ENCODE measurements around the gene ACSS2. TPM values are rescaled to one million over a fixed set of nuclear protein-coding genes. Genes with fewer than 3 reads are reported as not detected.

The ACSS2 gene
- total RNA-seq, 1 experiment from 2014 or later, result 18.0 TPM

GRCh38 chr20:34915749-34916455 lies 39.5 kb downstream of the ACSS2 start:
- no peaks in the 10 kb centered on the region for H3K27me3 ChIP-seq
- no peak overlapping the region for H3K27ac ChIP-seq
- DNase-seq, result no peak
- no peaks in the 10 kb centered on the region for H3K4me1 ChIP-seq
- H3K4me3 ChIP-seq, result no peak overlapping the region
- no peaks in the 10 kb centered on the region for H3K36me3 ChIP-seq
- no peaks in the 10 kb centered on the region for H3K9me3 ChIP-seq (replicated peaks)

DNA sequence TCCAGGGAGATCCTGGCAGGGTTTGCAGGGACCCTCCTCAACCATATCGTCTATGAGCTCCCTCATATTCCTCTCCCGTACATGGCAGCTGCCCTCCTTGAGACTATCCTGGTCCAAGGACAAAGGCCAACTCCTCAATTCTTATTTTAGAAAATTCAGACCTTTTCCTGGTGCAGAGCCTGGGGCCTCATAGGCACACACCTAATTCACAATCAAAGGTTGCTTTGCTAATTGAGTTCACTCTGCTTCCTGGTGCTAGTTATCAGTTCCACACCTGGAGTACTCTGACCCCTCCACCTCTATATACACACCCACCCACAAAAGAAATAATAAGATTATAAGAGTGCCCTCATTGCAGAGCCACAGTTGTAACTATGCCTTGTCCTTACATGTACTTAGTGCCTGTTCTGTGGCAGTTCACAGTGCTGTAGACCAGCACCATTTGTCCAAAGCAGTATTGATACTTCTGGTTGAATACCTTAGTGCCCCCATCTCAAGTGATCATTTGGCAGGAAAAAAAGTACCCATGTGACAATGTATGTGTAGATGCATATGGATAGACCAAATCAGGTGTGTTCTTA lies 40.5 kb downstream of the ACSS2 start:
- Histone ChIP-seq H3K27me3 (no peaks in the 10 kb centered on the region), H3K4me3 (no peak overlapping the region), H3K27ac (no peak overlapping the region), H3K36me3 (no peaks in the 10 kb centered on the region), H3K9me3 (replicated peaks) (no peaks in the 10 kb centered on the region), H3K4me1 (no peaks in the 10 kb centered on the region)
- DNase-seq, result no peak

DNA sequence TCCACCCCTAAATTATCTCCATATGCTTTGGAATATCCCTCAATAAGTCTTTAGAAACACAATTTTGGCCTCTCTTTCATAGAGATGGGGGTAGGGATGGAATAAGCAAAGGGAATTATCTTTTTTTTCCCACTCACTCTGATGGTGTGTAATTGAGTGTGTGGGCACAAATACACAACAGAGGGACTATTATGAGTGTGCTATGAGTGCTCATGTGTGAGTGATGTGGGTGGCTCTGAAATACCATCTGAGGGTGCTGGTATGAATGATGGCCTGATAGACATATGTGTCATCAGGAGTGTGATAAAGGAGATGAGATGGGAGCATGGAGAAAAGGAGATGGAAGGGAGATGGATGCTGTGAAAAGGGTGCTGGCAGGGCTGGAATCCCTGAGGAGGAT lies 43.6 kb downstream of the ACSS2 start:
- Histone ChIP-seq H3K4me1 (no peaks in the 10 kb centered on the region), H3K4me3 (no peak overlapping the region), H3K36me3 (no peaks in the 10 kb centered on the region), H3K27me3 (no peaks in the 10 kb centered on the region), H3K9me3 (replicated peaks) (no peaks in the 10 kb centered on the region), H3K27ac (no peak overlapping the region)
- no peak for DNase-seq

- no peaks in the 10 kb centered on the region for H3K27me3 ChIP-seq
- H3K9me3 ChIP-seq (replicated peaks), result no peaks in the 10 kb centered on the region
- H3K36me3 ChIP-seq, result no peaks in the 10 kb centered on the region
- H3K4me1 ChIP-seq, result 0 out of 2 replicates have a peak, but pooled peaks cover 5% of the 10 kb centered on the region
- no peak for DNase-seq
- H3K27ac ChIP-seq, result no peak overlapping the region
- no peak overlapping the region for H3K4me3 ChIP-seq
These were observed 45.0 kb downstream of the ACSS2 start for GRCh38 chr20:34921436-34921835.

DNA sequence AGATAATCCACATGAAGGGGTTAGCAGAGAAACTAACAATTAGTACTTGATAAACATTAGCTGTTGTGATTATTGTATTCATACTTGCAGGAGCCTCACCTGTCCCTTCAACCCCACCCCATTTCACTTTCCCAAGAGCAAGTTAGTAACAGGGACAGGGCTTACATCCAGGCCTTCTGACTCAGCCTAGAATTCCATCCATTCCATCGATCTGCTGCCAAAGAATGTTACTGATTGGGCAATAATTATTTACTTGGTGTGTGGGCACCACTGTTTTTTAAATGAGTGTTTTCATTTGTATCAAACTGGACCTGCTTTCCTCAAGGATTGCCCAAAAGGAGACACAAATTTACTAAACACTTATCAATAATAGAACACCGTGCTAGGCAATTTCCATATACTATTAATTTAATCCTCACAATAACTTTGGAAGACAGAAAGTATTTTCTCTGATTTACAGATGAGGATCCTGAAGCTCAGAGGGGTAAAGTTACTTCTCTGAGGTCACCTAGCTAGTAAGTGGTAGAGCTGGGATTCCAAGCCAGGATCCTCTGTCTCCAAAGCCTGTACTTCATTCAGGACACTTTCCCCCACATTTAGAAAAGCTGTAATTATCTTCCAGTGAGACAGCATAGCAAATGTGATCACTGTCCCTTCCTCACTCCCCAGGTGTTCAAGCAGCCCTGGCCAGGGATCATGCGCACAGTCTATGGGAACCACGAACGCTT lies 46.4 kb downstream of the ACSS2 start:
- no peak for DNase-seq
- Histone ChIP-seq H3K36me3 (no peaks in the 10 kb centered on the region), H3K27ac (no peak overlapping the region), H3K4me3 (no peak overlapping the region), H3K4me1 (0 out of 2 replicates have a peak, but pooled peaks cover 6% of the 10 kb centered on the region), H3K27me3 (no peaks in the 10 kb centered on the region), H3K9me3 (replicated peaks) (no peaks in the 10 kb centered on the region)

DNA sequence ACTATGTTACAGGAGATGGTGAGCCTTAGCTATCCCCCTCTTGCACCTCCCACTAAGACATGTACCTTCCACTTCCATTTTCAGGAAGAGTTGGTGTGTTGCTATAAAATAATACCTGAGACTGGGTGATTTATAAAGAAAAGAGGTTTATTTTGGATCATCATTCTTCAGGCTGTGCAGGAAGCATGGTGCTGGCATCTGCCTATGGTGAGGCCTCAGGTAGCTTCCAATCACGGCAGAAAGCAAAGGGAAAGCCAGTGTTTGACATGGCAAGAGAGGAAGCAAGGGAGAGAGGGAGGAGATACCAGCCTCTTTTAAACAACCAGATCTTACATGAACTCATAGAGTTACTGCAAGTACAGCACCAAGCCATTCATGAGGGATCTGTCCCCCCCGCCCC lies 47.0 kb downstream of the ACSS2 start:
- Histone ChIP-seq H3K4me1 (0 out of 2 replicates have a peak, but pooled peaks cover 6% of the 10 kb centered on the region), H3K9me3 (replicated peaks) (no peaks in the 10 kb centered on the region), H3K36me3 (no peaks in the 10 kb centered on the region), H3K4me3 (no peak overlapping the region), H3K27me3 (no peaks in the 10 kb centered on the region), H3K27ac (no peak overlapping the region)
- DNase-seq, result no peak

DNA sequence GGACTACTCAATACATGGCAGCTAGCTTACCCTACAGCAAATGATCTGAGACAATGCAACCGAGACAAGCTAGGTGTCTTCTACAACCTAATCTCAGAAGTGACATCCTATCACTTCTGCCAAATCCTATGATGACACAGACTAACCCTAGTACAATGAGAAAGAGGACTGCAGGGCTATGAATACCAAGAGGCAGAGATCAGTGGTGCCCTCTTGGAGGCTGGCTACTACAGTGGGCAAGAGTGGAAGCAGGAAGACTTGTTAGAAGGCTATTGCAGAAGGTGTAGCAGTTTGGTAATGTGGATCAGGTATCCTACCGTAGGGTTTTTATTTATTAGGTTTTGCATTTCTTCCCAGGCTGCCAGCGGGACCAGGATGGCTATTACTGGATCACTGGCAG lies 48.9 kb downstream of the ACSS2 start:
- H3K9me3 ChIP-seq (replicated peaks), result no peaks in the 10 kb centered on the region
- H3K4me3 ChIP-seq, result no peak overlapping the region
- H3K36me3 ChIP-seq, result no peaks in the 10 kb centered on the region
- DNase-seq, result no peak
- 0 out of 2 replicates have a peak, but pooled peaks cover 6% of the 10 kb centered on the region for H3K4me1 ChIP-seq
- H3K27ac ChIP-seq, result no peak overlapping the region
- no peaks in the 10 kb centered on the region for H3K27me3 ChIP-seq

- H3K9me3 ChIP-seq (replicated peaks), result no peaks in the 10 kb centered on the region
- no peak overlapping the region for H3K4me3 ChIP-seq
- H3K36me3 ChIP-seq, result no peaks in the 10 kb centered on the region
- DNase-seq, result peak in 1 of 2 experiments; percentile 16
- 0 out of 2 replicates have a peak, but pooled peaks cover 6% of the 10 kb centered on the region for H3K4me1 ChIP-seq
- no peaks in the 10 kb centered on the region for H3K27me3 ChIP-seq
- H3K27ac ChIP-seq, result no peak overlapping the region
These were observed 49.6 kb downstream of the ACSS2 start for GRCh38 chr20:34925981-34926380.

DNA sequence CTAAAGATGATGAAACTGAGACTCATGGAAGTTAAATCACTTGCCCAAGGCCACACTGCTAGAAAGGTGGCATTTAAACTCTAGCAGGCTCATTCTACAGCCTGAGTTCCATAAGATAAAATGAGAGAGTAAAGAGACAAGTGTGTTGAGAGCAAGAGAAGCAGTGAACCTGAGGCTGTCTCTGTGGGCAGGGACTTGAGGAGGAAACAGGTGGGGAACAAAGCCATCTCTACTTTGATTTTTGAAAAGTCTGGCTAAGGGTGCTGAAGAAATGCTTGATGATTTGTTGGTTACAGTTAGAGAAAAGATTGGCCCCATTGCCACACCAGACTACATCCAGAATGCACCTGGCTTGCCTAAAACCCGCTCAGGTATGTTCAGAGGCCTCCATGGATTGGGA lies 50.2 kb downstream of the ACSS2 start:
- no peak for DNase-seq
- no peak overlapping the region for H3K4me3 ChIP-seq
- no peak overlapping the region for H3K27ac ChIP-seq
- no peaks in the 10 kb centered on the region for H3K27me3 ChIP-seq
- H3K9me3 ChIP-seq (replicated peaks), result no peaks in the 10 kb centered on the region
- H3K36me3 ChIP-seq, result no peaks in the 10 kb centered on the region
- 0 out of 2 replicates have a peak, but pooled peaks cover 6% of the 10 kb centered on the region for H3K4me1 ChIP-seq

- Histone ChIP-seq H3K4me3 (no peak overlapping the region), H3K27ac (no peak overlapping the region), H3K4me1 (0 out of 2 replicates have a peak, but pooled peaks cover 6% of the 10 kb centered on the region), H3K36me3 (no peaks in the 10 kb centered on the region), H3K27me3 (no peaks in the 10 kb centered on the region), H3K9me3 (replicated peaks) (no peaks in the 10 kb centered on the region)
- DNase-seq, result no peak
These were observed 51.3 kb downstream of the ACSS2 start for GRCh38 chr20:34927736-34928135.

DNA sequence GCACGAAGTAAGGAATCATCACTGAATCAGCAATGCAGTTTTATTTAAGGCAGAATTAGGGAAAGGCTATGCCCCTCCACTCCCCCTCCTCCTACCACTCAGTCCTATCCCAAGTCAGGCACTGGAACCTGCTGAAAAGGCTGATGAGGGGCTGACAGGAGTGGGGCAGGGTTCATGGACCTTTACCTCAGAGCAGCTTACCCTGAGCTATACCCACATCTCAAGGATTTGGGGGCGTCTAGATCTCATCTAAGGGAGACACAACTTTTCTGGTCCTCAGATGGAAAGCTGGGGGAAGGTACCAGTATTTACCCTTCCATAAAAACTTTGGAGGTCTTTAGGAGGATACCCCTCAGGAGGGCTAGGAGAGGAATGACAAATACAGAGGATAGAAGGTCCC lies 52.0 kb downstream of the ACSS2 start:
- no peaks in the 10 kb centered on the region; the same call in 1 of the 2 replicates for H3K36me3 ChIP-seq
- 0 out of 2 replicates have a peak, but pooled peaks cover 6% of the 10 kb centered on the region for H3K4me1 ChIP-seq
- H3K27ac ChIP-seq, result no peak overlapping the region
- H3K9me3 ChIP-seq (replicated peaks), result no peaks in the 10 kb centered on the region
- DNase-seq, result no peak
- no peak overlapping the region for H3K4me3 ChIP-seq
- no peaks in the 10 kb centered on the region for H3K27me3 ChIP-seq

DNA sequence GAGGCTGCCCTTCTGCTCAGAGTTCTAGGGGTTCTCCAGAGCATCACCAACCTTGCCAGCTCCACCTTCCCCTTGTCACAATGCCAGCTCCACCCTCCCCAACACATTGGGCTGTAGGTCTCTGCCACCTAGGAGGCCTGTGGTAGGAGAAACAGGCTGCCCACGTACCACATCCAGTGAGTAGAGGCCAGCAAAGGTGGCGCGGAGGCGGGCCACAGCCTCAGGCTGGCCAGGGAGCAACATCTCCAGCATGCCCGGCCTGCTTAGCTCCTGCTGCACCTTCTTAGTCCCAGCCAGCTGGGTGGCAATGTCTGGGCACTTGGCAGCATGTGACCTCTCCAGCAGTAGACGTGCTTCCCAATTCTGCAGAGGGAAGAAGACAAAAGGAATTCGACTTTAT lies 55.4 kb downstream of the ACSS2 start:
- Histone ChIP-seq H3K36me3 (peaks cover 5% of the 10 kb centered on the region), H3K4me3 (no peak overlapping the region), H3K27ac (no peak overlapping the region), H3K4me1 (no peaks in the 10 kb centered on the region), H3K27me3 (no peaks in the 10 kb centered on the region), H3K9me3 (replicated peaks) (no peaks in the 10 kb centered on the region)
- DNase-seq, result no peak

- Histone ChIP-seq H3K4me1 (no peaks in the 10 kb centered on the region; the same call in 1 of the 2 replicates), H3K36me3 (peaks cover 23% of the 10 kb centered on the region), H3K27ac (0 out of 2 replicates have a peak overlapping the region, but pooled peaks have one; percentile 2), H3K4me3 (no peak overlapping the region), H3K9me3 (replicated peaks) (no peaks in the 10 kb centered on the region), H3K27me3 (no peaks in the 10 kb centered on the region)
- DNase-seq, result peak; percentile 70 to 77
These were observed 62.2 kb downstream of the ACSS2 start for GRCh38 chr20:34938466-34939163.

- Histone ChIP-seq H3K27ac (no peak overlapping the region), H3K9me3 (replicated peaks) (no peaks in the 10 kb centered on the region), H3K4me3 (no peak overlapping the region), H3K27me3 (no peaks in the 10 kb centered on the region), H3K36me3 (peaks cover 19% of the 10 kb centered on the region), H3K4me1 (no peaks in the 10 kb centered on the region; the same call in 1 of the 2 replicates)
- no peak for DNase-seq
These were observed 63.7 kb downstream of the ACSS2 start for GRCh38 chr20:34940081-34940481.

Data from SJCRH30 (cell line).